GM12872 (cell line): ENCODE results near the gene SLIT2.
A peak's percentile ranks its signal among the peaks of the same experiment; 100 is the strongest.

Experiments
- CTCF ChIP-seq: IDR thresholded peaks from 3 replicates; pipeline ENCODE4 v1.5.1; 2011; ENCODE audit warnings: low read depth, mild to moderate bottlenecking, low read length, moderate library complexity; ENCODE audit not compliant: insufficient read depth

SLIT2 gene

DNA sequence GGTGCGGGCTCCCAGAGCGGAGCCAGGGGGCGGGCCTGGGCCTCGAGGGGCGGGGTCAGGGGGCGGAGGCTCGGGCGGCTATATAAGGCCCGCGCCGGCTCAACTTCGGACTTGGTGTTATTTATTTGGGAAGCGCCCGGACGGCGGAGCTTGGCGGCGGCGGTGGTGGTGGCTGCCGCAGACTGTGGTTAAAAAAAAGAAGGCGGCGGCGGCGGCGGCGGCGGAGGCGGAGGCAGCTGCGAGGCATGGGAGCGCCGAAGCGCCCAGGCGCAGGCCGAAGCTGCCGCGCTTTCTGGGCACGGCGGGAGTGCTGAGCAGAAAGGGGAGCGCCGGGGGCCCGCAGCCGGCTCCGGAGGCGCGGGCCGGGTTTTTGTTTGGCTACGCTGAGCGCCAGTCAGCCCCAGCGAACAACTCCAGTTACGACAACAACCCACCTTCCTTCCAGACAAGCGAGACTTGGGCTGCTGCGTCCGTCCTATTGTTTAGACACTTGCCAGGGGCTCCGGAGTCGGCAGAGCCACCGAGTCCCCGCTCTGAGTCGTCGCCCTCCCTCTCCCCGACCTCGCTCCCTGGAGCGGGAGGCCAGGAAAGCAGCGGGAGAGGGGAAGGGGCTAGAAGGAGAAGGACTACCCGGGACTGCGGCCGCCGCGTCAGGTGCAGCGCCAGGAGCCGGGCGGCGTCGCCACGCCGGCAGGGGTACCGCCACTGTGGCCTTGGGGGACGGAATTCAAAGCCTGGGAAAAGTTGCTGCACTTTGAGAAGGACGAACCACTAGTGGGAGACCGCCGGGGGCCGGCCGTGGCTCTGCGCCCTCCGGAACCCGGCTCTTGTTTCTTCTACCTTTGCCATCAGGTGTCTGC, at the start of gene SLIT2:
Gene SLIT2, plus strand, starts transcription at position 110 of the 860 bp plus-strand sequence. CDS start 1,911 bp downstream, outside the sequence.
- TF ChIP-seq CTCF = no peak

DNA sequence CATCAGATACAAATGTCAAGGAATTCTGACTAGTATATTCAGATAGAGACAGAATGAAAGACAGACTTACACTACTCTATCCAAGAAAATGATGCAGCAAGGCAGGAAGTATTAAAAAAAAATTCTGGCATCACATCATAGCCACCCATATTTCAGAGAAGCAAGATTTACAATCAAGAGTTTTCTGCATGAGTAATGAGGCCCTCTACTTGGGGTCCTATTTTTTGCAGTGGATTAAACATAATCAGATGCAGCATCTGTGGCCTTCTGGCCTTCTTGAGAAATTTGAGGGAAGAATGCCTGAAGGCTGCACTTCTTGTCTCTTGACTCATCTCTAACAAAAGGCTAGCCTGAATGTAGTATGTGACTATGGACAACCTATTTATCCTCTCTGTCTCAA, 48.2 kb upstream of the SLIT2 start:
- no peak for TF ChIP-seq CTCF

- TF ChIP-seq CTCF = no peak
These were observed 34.2 kb upstream of the SLIT2 start for GRCh38 chr4:20217521-20217920.

DNA sequence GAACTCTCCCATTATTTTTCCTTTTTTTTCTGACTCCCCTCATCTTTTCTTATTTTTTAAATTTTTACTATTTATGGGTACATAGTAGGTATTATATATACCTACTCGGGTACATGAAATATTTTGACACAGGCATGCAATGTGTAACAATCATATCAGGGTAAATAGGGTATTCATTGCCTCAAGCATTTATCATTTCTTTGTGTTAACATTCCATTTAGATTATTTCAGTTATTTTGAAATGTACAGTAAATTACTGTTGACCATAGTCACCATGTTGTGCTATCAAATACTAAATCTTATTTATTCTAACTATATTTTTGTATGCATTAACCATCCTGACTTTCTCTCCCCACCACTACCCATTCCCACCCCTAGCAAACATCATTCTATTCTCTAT, 33.8 kb upstream of the SLIT2 start:
- TF ChIP-seq CTCF = no peak

DNA sequence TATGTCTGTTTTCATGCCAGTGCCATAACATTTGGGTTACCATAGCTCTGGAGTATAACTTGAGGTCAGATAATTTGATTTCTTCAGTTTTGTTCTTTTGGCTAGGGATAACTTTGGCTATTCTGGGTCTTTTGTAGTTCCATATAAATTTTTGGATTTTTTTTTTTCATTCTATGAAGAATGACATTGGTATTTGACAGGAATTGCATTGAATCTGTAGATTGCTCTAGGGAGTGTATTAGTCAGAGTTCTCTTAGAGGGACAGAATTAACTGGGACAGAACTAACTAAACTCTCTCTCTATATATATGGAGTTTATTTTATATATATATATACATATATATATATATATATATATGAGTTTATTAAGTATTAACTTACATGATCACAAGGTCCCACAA, 32.2 kb upstream of the SLIT2 start:
- TF ChIP-seq CTCF = no peak

- TF ChIP-seq CTCF = no peak
These were observed 13.7 kb upstream of the SLIT2 start for GRCh38 chr4:20237894-20238537.

GRCh38 chr4:20248155-20248558, 3.5 kb upstream of the SLIT2 start:
- TF ChIP-seq CTCF = peak; percentile 59
